Vagina (tissue), 2 donors: ENCODE results near the gene EZR. TPM values are rescaled to one million over a fixed set of nuclear protein-coding genes. Genes with fewer than 3 reads are reported as not detected.

Source experiments
- DNase-seq, 2 donors: peaks; one replicate each; pipeline ENCODE4 v3.0.0-alpha.2; 2017; ENCODE audit errors: extremely low spot score in 2 of 2
- H3K27ac ChIP-seq: fragments of 200-600 bp; sonication (generic); one replicate; pipeline ENCODE4 v1.5.1; 2019
- H3K27me3 ChIP-seq: fragments of 200-600 bp; sonication (generic); one replicate; pipeline ENCODE4 v1.5.1; 2019
- H3K36me3 ChIP-seq, 2 donors: fragments of 200-600 bp; sonication (generic); one replicate each; pipeline ENCODE4 v1.5.1; 2017 to 2019
- H3K4me1 ChIP-seq: fragments of 200-600 bp; sonication (generic); one replicate; pipeline ENCODE4 v1.5.1; 2019
- H3K4me3 ChIP-seq, 2 donors: fragments of 200-600 bp; sonication (generic); 1 replicate in 1 of 2; 2 replicates in 1 of 2; pipeline ENCODE4 v1.5.1; 2016 to 2019
- H3K9me3 ChIP-seq: fragments of 200-600 bp; sonication (generic); one replicate; pipeline ENCODE4 v1.5.1; 2019
- CTCF ChIP-seq, 3 experiments: fragments of 450-650 bp in 2 of 3; fragments of 200-600 bp in 1 of 3; sonication (generic) in 1 of 3; IDR thresholded peaks; one replicate each; pipeline ENCODE4 v1.5.1; 2017 to 2019; ENCODE audit warnings: antibody characterized with exemption in 3 of 3, mild to moderate bottlenecking in 2 of 3, moderate library complexity in 2 of 3
- POLR2A ChIP-seq, 2 donors: fragments of 450-650 bp; IDR thresholded peaks; one replicate each; pipeline ENCODE4 v1.6.1; 2017; ENCODE audit warnings: antibody characterized with exemption in 2 of 2, mild to moderate bottlenecking in 2 of 2, moderate library complexity in 2 of 2
- POLR2AphosphoS5 ChIP-seq, 2 donors: sonication (generic); formaldehyde crosslinking; IDR thresholded peaks; one replicate each; pipeline ENCODE4 v1.9.0; 2017; ENCODE audit warnings: antibody characterized with exemption in 2 of 2, mild to moderate bottlenecking in 2 of 2, low read depth in 1 of 2; ENCODE audit not compliant: insufficient read depth in 1 of 2
- intact Hi-C: fragments of 100-400 bp; cut with DNase I; formaldehyde crosslinking; loops from one replicate; pipeline ENCODE4 v1.15.1; 2023
- total RNA-seq: library from RNA; depleted of rRNA; stranded (reverse); fragments of >200 nt; gene quantifications from one replicate; pipeline ENCODE4 v1.2.3, GENCODE V29; 2016

Gene EZR
- total RNA-seq, 1 donor from 2014 or later: 99.7 TPM

GRCh38 chr6:158769771-158770432 is 49.3 kb downstream of the EZR start:
- no peaks in the 10 kb centered on the region for H3K9me3 ChIP-seq
- no peak overlapping the region for H3K4me3 ChIP-seq
- H3K27ac ChIP-seq: no peak overlapping the region
- DNase-seq: no peak
- peaks cover 0 to 72% of the 10 kb centered on the region in 2 donors for H3K36me3 ChIP-seq
- TF ChIP-seq CTCF (IDR thresholded peaks at IDR 0.05): no peak
- TF ChIP-seq POLR2A (IDR thresholded peaks at IDR 0.05): no peak
- H3K27me3 ChIP-seq: no peaks in the 10 kb centered on the region
- intact Hi-C loops: no loop called here
- peaks cover 27% of the 10 kb centered on the region for H3K4me1 ChIP-seq

GRCh38 chr6:158769234-158769770 is 49.9 kb downstream of the EZR start:
- Histone ChIP-seq H3K36me3 (peaks cover 0 to 76% of the 10 kb centered on the region in 2 donors), H3K9me3 (no peaks in the 10 kb centered on the region), H3K27ac (no peak overlapping the region), H3K4me1 (peaks cover 26% of the 10 kb centered on the region), H3K27me3 (no peaks in the 10 kb centered on the region), H3K4me3 (no peak overlapping the region)
- no peak for DNase-seq
- intact Hi-C loops: no loop called here
- TF ChIP-seq CTCF (IDR thresholded peaks at IDR 0.05) (no peak), POLR2AphosphoS5 (IDR thresholded peaks at IDR 0.05; ENCODE audit: insufficient read depth in 1 of 2, low read depth in 1 of 2) (no peak), POLR2A (IDR thresholded peaks at IDR 0.05) (no peak)

DNA sequence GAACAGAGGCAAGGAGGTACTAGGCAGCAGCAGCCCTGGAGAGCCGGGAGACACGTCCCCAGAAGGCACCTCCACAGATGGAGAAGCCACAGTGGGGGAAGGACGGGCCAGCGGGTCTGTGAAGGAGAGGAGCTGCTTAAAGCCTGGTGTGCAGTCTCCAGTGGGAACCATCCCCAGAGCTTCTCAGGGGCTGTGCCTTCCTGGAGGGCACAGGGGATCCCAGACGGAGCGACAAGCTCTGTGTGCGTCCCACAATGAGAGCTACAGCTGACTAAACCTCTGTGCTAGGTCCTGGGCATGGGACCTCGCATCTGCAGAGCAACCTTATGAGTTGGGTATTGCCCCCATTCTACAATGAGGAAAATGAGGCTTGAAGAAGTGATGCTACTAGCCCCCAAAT is 50.7 kb downstream of the EZR start:
- no peak for TF ChIP-seq POLR2AphosphoS5 (IDR thresholded peaks at IDR 0.05; ENCODE audit: insufficient read depth in 1 of 2, low read depth in 1 of 2)
- no peak for TF ChIP-seq CTCF (IDR thresholded peaks at IDR 0.05)
- TF ChIP-seq POLR2A (IDR thresholded peaks at IDR 0.05): no peak
- Histone ChIP-seq H3K36me3 (peaks cover 0 to 75% of the 10 kb centered on the region in 2 donors), H3K27ac (no peak overlapping the region), H3K4me3 (no peak overlapping the region), H3K9me3 (no peaks in the 10 kb centered on the region), H3K27me3 (no peaks in the 10 kb centered on the region), H3K4me1 (peaks cover 17% of the 10 kb centered on the region)
- intact Hi-C loops: no loop called here
- DNase-seq: no peak

DNA sequence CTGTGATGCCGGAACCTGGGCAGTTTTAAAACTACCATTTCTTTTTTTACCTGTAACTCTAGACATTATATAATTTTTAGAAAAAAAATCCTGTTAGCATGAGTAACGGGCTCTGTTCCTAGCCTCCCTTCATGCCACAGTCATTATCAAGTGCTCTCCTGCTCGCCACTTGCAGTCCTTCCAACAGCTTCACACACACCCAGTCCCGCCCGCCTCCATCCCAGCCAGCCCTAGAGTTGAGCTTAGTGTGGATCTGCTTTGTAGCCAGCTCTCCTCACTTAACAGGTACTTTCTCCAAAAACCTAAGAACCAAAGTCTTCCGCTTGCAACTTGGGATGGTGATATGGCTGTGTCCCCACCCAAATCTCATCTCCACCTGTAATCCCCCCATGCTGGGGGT is 51.5 kb downstream of the EZR start:
- Histone ChIP-seq H3K27ac (no peak overlapping the region), H3K9me3 (no peaks in the 10 kb centered on the region), H3K27me3 (no peaks in the 10 kb centered on the region), H3K36me3 (peaks cover 0 to 75% of the 10 kb centered on the region in 2 donors), H3K4me1 (peaks cover 11% of the 10 kb centered on the region), H3K4me3 (no peak overlapping the region)
- no peak for DNase-seq
- no peak for TF ChIP-seq CTCF (IDR thresholded peaks at IDR 0.05)
- no peak for TF ChIP-seq POLR2AphosphoS5 (IDR thresholded peaks at IDR 0.05; ENCODE audit: insufficient read depth in 1 of 2, low read depth in 1 of 2)
- no peak for TF ChIP-seq POLR2A (IDR thresholded peaks at IDR 0.05)
- intact Hi-C loops: no loop called here
